HG03095 (cell line): ENCODE results near the gene CNGA1.

Experiments
- ATAC-seq: cut with Tn5 transposase; IDR thresholded peaks from one replicate; pipeline ENCODE4 v1.9.1; 2021; ENCODE audit warnings: moderate library complexity; ENCODE audit not compliant: unreplicated experiment

Gene CNGA1

GRCh38 chr4:47913861-47914219 lies 102.6 kb downstream of the CNGA1 start:
- peak; percentile 23 for ATAC-seq

- no peak for ATAC-seq
Observed at GRCh38 chr4:47913330-47913729, 103.2 kb downstream of the CNGA1 start.

- no peak for ATAC-seq
Observed at GRCh38 chr4:47907089-47907646, 109.3 kb downstream of the CNGA1 start.

- no peak for ATAC-seq
Observed at GRCh38 chr4:47899639-47900038, 116.8 kb downstream of the CNGA1 start.

- ATAC-seq, result no peak
Observed at GRCh38 chr4:47891928-47892327, 124.6 kb downstream of the CNGA1 start.
